Activated CD8-positive, alpha-beta T cell treated with anti-CD3 and anti-CD28 coated beads for 36 hours (primary cell): Measurements from ENCODE around the gene FAM217A. TPM values are rescaled to one million over a fixed set of nuclear protein-coding genes. Genes with fewer than 3 reads are reported as not detected.

ENCODE experiments used
- ATAC-seq: fragments of 200-7000 bp; cut with Tn5 transposase; one replicate; pipeline ENCODE4 v1.10.0; 2021; ENCODE audit warnings: mild to moderate bottlenecking, moderate library complexity
- CTCF ChIA-PET: fragments of 350-600 bp; sonication (Branson Sonifier 250); formaldehyde crosslinking; loops from one replicate; lab custom pipeline; 2021; ENCODE audit warnings: antibody characterized with exemption; lab: Charles Lee
- POLR2A ChIA-PET: fragments of 350-600 bp; sonication (Branson Sonifier 250); formaldehyde crosslinking; loops from one replicate; lab custom pipeline; 2021; ENCODE audit warnings: antibody characterized with exemption; lab: Charles Lee
- DNase-seq: peaks from one replicate; pipeline ENCODE4 v3.0.0-alpha.2; 2020
- H3K27ac Mint-ChIP-seq: one replicate; pipeline ENCODE4 v1.8.0; 2021; ENCODE audit warnings: mild to moderate bottlenecking, mixed read lengths
- H3K27me3 Mint-ChIP-seq: one replicate; pipeline ENCODE4 v1.8.0; 2021; ENCODE audit warnings: mixed read lengths
- H3K36me3 Mint-ChIP-seq: one replicate; pipeline ENCODE4 v1.8.0; 2021; ENCODE audit warnings: low read depth, mixed read lengths
- H3K4me1 Mint-ChIP-seq: one replicate; pipeline ENCODE4 v1.8.0; 2021; ENCODE audit warnings: low read depth, mixed read lengths
- H3K4me3 Mint-ChIP-seq: one replicate; pipeline ENCODE4 v1.8.0; 2021; ENCODE audit warnings: mild to moderate bottlenecking, moderate library complexity, mixed read lengths
- H3K9me3 Mint-ChIP-seq: one replicate; pipeline ENCODE4 v1.8.0; 2021; ENCODE audit warnings: mixed read lengths
- intact Hi-C: fragments of 100-400 bp; cut with micrococcal nuclease; formaldehyde crosslinking; loops from one replicate; pipeline ENCODE4 v1.10.0; 2022
- total RNA-seq, 2 experiments: library from RNA; stranded (reverse); gene quantifications; one replicate each; pipeline ENCODE4 v1.2.3, GENCODE V29; 2021
- TF ChIP-seq, protein P1 (sequence below): fragments of 200-600 bp; IDR thresholded peaks from one replicate; pipeline ENCODE4 v1.8.0; 2022; ENCODE audit warnings: antibody characterized with exemption, mild to moderate bottlenecking

Gene FAM217A
- total RNA-seq, 2 experiments from 2014 or later, result not detected

DNA sequence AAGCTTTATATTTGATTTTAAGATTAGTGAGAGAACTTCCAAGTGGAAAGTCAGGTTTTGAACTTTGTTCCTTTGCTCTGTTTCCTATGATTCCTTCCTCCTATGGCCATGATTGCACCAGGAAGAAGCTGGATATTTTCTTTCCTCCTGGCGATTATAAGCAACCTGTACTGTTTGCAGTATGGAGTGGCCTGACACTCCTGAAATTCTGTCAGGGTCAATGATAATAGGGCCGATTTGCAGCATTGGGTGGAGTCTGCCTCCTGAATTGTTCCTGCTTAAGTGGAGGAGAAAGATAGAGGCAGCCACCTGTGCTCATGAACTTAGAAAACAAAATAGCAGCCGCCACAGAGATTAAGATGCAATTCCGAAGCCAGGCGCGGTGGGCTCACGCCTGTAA, 9.8 kb upstream of the FAM217A start:
- CTCF ChIA-PET, result no interaction called here
- TF ChIP-seq, protein P1, sequence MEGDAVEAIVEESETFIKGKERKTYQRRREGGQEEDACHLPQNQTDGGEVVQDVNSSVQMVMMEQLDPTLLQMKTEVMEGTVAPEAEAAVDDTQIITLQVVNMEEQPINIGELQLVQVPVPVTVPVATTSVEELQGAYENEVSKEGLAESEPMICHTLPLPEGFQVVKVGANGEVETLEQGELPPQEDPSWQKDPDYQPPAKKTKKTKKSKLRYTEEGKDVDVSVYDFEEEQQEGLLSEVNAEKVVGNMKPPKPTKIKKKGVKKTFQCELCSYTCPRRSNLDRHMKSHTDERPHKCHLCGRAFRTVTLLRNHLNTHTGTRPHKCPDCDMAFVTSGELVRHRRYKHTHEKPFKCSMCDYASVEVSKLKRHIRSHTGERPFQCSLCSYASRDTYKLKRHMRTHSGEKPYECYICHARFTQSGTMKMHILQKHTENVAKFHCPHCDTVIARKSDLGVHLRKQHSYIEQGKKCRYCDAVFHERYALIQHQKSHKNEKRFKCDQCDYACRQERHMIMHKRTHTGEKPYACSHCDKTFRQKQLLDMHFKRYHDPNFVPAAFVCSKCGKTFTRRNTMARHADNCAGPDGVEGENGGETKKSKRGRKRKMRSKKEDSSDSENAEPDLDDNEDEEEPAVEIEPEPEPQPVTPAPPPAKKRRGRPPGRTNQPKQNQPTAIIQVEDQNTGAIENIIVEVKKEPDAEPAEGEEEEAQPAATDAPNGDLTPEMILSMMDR, result no peak
- POLR2A ChIA-PET, result no interaction called here
- Mint-ChIP-seq H3K27ac (no peak overlapping the region), H3K4me1 (no peaks in the 10 kb centered on the region), H3K9me3 (no peaks in the 10 kb centered on the region), H3K4me3 (no peak overlapping the region), H3K36me3 (no peaks in the 10 kb centered on the region), H3K27me3 (no peaks in the 10 kb centered on the region)
- ATAC-seq (no peak), DNase-seq (no peak)
- intact Hi-C loops, result no loop called here

DNA sequence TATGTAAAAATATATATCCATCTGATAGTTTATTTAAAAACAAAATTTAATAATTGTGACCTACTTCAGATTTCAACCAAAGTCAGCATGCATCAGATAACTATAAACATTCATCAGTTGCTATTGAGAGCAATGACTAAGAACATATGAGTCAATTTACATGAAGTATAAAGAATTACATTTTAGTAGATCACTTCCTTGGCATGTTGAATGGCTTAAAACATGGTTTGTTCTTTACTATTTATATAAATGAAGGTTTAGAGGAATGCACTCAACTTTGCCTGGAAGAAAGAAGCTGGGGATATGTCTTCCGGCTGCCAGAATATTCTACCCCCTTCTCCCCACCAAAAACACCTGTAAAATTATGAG, 6.4 kb upstream of the FAM217A start:
- no peak for ATAC-seq
- intact Hi-C loops, result no loop called here
- Mint-ChIP-seq H3K27me3 (no peaks in the 10 kb centered on the region), H3K36me3 (no peaks in the 10 kb centered on the region), H3K4me3 (no peak overlapping the region), H3K4me1 (no peaks in the 10 kb centered on the region), H3K27ac (no peak overlapping the region), H3K9me3 (no peaks in the 10 kb centered on the region)
- ChIA-PET CTCF (no interaction called here), POLR2A (no interaction called here)
- no peak for DNase-seq
- TF ChIP-seq, protein P1, result no peak

DNA sequence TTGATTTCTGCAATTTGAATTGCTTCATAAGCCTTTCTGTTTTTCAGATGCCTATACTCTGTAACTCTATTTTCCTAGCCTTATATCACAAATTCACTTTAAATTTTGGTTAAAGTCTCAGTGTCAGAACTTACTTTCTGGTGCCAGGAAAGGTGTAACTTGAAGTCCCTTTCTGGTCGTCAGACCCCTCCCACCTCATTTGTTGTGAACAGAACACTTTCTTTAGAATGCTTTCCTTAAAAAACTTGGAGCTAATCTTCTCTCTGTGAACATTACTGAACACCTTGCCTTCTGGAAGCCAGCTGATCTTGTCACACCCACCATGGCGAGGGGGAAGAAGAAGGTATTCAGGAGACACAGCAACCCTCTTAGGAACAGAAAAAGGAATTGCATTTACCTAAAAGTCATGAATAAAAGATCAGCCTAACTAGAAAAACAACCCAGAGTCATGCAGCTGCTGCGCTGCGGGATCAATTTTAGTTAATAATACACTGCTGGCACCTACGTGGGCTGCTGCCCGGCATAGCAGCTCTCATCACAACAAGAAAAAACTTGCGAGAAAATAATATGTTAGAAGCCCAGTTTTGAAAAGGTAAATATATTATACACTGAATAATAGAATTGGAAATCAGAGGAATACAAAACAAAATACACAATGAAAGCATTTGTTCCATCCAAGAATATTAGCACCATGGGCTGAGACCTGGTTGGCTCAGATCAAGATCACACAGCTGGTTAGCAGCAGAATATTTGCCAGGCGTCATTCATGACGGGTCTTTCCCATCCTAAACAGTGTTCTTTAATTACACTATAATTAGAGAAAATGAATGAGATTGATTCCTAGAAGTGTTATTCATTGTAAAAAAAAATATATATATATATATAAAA, 5.8 kb upstream of the FAM217A start:
- TF ChIP-seq, protein P1, result no peak
- H3K27ac Mint-ChIP-seq, result no peak overlapping the region

DNA sequence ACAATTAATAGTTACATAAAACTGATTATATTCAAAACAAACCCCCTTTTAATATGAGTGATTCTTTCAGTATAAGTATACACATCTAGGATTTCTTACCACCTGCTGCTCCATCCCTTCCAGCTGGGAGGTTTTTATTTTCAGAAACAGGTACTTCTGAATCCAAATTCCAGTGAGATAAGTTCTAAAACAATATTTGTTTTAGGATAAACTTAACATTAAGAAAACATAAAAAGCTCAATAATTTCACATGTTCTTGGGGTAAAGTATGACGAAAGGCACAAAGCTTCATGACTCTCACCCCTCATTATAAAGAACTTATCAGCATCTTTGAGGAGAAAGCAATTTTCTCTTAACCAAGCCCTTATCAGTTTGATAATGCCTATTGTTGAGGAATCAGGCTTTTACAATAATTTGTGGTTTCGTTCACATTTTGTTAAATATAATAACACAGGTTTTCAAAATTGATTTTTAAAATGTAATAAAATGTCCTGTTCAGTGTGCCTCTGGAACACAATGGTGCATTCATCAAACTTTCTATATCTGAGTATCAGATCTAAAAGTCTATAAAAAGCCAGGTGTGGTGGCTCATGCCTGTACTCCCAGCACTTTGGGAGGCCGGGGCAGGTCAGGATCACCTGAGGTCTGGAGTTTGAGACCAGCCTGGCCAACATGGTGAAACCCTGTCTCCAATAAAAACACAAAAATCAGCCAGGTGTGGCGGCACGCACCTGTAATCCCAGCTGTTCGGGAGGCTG, 4.3 kb downstream of the FAM217A start:
- TF ChIP-seq, protein P1, result no peak
- ChIA-PET POLR2A (no interaction called here), CTCF (interaction anchor here (0.6 kb wide), 1 partner anchor 334 kb away, joined by 3 read pairs; no protein-coding TSS in a partner anchor)
- H3K36me3 Mint-ChIP-seq, result no peaks in the 10 kb centered on the region
- intact Hi-C loops, result no loop called here
- peaks cover 13% of the 10 kb centered on the region for H3K27me3 Mint-ChIP-seq
- no peaks in the 10 kb centered on the region for H3K9me3 Mint-ChIP-seq
- no peak overlapping the region for H3K27ac Mint-ChIP-seq
- ATAC-seq (no peak), DNase-seq (no peak)
- H3K4me3 Mint-ChIP-seq, result no peak overlapping the region
- no peaks in the 10 kb centered on the region for H3K4me1 Mint-ChIP-seq

More for the DNA sequence above, 5.8 kb upstream of the FAM217A start:
- ATAC-seq, result no peak
- no peak overlapping the region for H3K4me3 Mint-ChIP-seq
- peaks cover under 1% of the 10 kb centered on the region for H3K27me3 Mint-ChIP-seq
- no peaks in the 10 kb centered on the region for H3K36me3 Mint-ChIP-seq
- H3K4me1 Mint-ChIP-seq, result no peaks in the 10 kb centered on the region
- DNase-seq, result no peak
- CTCF ChIA-PET, result interaction anchor here (2.6 kb wide), 1 partner anchor 71 kb away, joined by 8 read pairs; no protein-coding TSS in a partner anchor
- intact Hi-C loops, result no loop called here
- POLR2A ChIA-PET, result no interaction called here
- no peaks in the 10 kb centered on the region for H3K9me3 Mint-ChIP-seq

DNA sequence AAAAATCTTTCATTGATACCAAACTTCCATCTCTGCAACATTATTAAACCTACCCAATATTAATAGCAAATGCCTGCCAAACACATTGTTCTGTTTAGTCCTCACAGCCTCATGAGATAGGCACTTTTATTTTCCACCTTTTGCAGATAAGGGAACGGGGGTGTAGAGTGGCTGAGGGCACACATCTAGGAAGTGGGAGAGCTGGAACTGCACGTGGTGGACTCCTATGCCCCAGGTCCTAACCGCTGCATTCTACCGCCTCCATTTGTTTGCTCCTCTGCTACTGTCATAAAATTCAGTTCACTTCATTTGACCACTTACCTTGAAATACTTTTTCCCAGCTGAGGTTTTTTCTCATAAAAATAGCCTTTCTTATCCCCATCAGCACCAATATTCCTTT, 7.6 kb downstream of the FAM217A start:
- no peaks in the 10 kb centered on the region for H3K4me1 Mint-ChIP-seq
- CTCF ChIA-PET, result interaction anchor here (1.1 kb wide), 1 partner anchor 12 kb away, joined by 3 read pairs; no protein-coding TSS in a partner anchor
- no peak overlapping the region for H3K4me3 Mint-ChIP-seq
- H3K27me3 Mint-ChIP-seq, result no peaks in the 10 kb centered on the region
- no peaks in the 10 kb centered on the region for H3K36me3 Mint-ChIP-seq
- POLR2A ChIA-PET, result no interaction called here
- intact Hi-C loops, result no loop called here
- H3K27ac Mint-ChIP-seq, result no peak overlapping the region
- no peak for DNase-seq
- no peaks in the 10 kb centered on the region for H3K9me3 Mint-ChIP-seq
- TF ChIP-seq, protein P1, result no peak
- ATAC-seq, result no peak
